CD4-positive, alpha-beta T cell treated with Interleukin-12 subunit alpha and Interleukin-12 subunit beta, for 1 hour (primary cell): ENCODE data around the gene FOXP1.

Experiments used
- DNase-seq: peaks from one replicate; pipeline ENCODE4 v3.0.0-alpha.2; 2020

FOXP1 gene

DNA sequence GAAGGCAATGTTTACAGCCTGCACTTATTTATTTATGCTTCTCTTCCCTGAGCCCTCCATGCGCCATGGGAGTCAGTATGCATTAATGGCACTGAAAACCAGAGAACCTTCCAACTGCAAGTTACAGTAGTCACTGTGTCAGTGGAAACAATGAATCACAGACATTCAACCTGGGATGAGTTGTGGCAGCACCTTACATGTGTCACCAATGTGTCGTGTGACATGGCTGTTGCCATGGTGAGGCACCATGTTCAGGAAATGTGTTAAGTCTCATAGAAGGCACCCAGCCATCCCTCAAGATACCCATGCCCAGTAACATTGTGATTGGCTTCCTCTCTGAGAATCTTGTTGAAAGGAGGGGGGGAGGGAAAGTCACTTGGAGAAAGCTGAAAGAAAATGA lies 105.0 kb downstream of the FOXP1 start:
- peak; percentile 48 for DNase-seq

DNA sequence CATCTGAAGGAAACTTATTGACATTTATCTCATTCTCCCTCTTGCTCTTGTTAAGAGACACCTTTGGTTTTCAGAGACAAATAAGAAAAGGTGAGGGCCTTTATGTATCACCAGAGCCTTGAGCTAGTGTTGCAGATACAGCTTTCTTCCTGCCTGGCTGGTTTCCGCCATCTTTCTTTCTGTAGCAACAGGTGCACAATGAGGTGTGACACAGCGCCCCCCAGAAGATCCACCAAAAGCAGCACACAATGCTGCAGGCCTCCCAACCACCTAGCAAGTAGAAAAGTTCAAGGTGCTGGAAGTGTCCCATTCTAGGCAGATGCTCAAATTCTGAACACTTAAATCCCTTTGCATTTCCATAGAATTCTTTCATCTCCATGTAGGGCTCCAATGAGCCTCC lies 106.6 kb downstream of the FOXP1 start:
- DNase-seq: no peak

DNA sequence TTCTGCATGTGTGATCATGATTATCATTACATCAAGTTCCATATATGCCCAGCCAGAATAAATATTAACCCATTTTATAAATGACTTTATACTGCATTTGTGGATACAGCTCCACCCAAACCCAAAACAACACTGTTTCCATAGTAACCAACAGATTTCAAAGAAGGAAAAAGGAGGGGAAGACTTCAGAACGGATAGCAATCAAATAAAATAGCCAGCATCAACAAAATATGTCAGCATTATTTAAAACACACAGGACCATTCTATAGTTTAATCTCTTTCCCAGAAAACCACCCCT lies 114.4 kb downstream of the FOXP1 start:
- no peak for DNase-seq

DNA sequence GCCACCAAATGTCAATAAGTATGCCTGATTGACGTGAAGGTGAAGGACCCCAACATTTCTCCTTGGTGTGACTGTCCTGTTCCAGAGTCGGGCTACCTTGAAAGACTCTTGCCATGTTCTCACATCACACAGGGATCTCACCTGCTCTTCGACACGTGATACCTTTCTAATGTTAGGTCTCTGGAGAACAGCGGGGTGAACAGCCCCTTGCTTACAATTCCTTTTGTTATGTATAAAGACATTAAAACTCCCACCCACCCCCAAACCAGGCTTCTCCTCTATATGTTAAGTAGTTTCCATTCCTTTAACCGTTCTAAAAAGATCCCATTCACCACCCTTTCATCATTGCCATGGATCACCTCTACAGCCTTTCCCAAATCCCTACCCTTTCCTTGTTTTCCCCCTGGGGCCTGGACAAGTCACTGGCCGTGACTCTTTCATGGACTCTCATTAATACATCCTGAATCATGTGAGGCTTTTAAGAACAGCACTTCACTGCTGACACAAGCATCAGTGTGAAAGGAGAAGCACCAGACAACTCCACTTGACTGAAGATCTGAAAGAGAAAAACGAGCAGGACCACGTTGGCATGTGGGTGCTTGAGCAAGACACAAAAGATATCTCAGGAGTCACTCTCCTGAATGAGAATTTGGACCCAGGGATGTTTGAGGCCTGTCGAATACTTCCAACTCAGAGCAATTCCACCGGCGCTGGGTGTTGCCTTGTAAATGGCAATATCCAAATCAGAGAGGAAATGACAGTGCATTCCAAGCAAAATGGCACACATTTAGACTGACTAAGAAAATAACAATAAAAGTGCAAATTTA lies 115.0 kb downstream of the FOXP1 start:
- no peak for DNase-seq

DNA sequence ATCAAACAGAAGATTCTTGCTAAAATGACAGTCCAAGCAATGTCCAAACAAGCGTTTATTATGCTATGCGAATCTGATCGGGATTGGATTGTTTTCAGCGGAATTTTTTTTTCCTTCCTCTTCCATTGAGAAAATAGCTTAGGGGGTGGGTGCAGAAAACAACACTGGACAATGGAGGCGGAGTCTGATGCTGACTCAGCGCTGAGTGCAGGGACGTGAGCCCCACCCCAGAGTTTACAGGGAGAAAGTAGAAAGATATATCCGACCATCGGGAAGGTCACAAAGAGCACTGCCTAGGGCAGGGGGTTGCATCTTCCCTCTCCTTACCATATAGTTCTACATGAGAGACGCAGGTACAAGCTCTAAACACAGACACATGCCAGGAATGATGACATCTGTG lies 117.0 kb downstream of the FOXP1 start:
- no peak for DNase-seq

DNA sequence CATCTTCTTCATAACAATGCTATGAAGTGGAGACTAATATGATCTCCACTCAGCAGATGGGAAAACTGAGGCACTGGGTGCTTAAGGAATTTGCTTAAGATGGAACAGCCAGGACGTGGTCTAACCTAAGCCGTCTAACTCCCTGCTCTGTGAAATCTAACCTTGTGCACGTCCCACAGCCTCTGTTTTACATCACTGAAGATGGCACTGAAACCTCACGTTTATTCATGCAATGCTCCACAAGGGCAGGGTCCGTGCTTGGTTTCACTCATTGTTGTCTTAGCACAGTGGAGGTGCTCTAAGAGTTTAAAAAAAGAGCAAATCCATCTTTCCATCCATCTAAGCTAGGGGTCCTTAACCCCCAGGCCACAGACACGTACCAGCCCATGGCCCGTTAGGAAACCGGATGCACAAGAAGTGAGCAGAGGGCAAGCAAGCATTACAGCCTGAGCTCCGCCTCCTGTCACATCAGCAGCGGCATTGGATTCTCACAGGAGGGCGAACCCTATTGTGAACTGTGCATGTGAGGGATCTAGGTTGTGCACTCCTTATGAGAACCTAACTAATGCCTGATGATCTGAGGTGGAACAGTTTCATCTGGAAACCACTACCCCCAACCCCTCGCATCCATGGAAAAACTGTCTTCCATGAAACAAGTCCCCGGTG lies 118.0 kb downstream of the FOXP1 start:
- DNase-seq: no peak

DNA sequence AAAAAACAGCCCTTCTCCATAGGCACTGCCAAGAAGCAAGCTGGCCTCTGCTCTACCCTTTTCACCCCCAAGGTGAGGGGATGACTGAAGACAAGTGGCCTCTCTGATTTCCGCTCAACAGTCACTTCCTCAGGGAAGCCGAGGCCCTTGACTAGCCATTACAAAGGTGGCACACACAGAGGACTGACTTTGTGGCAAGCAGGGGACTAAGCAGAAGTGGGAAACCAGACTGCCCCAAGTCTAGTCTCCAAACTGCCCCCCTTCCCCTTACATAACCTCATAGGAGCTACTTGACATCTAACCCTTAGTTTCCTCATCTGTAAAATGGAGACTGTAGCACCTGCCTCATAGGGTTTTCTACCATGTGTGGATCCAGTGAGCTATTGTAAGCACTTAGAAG lies 118.9 kb downstream of the FOXP1 start:
- no peak for DNase-seq

DNA sequence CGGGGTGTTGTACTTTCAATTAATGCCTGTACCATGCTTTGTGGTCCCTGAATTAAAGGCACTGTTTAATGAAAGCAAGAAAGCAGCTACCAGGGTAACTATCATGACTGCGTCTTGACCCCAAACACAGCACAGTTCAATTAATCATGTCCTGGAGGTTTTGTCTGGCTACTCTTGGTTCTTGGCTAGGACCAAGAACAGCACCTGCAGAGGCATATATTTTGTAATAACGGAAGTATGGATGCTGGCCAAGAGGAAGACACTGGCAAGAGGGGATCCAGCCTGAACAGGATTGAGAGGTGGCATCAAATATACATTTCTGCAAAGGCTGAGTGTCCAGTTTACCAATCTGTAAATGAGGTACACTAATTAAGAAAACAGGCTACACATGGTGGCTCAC lies 119.9 kb downstream of the FOXP1 start:
- no peak for DNase-seq

DNA sequence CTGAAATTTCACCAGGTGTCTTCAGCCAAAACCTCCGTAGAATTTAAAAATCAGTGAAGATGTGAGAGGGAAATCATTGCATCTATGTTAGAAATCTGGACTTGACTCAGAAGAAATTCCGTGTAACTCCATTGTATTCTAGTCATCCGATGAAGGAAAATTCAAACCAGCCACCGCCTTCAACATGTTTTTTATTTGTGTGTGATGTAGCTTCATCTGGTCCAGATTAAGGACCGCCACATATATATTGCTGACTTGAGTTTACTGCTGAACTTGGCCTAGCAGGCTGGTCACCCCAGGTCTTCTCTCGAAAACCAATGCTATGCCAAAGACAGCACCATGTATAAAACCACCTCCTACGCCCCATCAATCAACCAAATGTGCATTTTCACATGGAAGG lies 120.9 kb downstream of the FOXP1 start:
- no peak for DNase-seq

DNA sequence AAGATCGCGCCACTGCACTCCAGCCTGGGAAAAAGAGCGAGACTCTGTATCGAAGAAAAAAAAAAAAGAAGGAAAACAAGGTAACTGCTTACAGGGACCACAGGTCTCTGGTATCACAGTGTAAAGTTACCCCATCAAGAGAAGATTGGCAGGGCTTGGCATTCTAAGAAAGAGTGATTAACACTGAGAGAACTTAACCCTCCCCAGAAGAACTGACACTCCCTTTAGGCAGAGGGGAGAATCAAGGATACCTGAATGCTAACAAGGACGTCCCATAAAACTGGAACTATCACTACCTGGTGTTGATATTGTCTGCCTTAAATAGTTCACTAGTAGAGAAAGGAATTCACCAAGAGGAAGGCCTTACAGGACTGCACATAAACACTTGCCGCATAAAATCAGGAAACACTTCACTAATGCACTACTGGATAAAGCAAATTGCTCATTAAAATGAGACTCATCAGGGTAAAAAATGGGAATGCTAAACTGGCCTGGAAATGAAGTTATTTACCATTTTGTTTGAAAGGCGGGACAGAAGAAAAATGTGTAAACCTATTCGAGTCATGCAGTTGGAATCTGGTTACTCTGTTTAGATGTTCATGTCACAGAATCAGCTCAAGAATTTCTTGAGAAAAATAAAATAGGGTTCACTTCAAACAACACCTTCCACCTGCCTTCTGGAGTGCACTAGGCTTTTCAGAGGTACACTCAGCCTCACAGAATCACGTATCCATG lies 121.6 kb downstream of the FOXP1 start:
- DNase-seq: no peak

DNA sequence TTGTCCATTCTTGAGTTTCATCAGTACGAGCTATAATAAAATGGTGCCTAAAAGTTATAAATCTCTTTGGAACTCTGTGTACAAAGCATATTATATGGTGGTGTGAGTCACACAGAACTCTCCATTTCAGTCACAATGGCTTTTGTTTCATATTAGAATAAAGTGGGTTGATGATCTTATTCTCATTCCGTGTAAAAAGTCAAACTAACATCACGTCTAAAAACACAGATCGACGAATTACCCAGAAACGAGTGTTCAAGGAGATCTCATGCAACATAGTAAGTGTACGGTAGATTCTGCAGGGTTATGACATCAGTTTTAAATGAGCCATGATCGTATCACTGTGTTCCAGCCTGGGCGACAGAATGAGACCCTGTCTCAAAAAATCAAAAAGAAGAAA lies 122.4 kb downstream of the FOXP1 start:
- DNase-seq: no peak

DNA sequence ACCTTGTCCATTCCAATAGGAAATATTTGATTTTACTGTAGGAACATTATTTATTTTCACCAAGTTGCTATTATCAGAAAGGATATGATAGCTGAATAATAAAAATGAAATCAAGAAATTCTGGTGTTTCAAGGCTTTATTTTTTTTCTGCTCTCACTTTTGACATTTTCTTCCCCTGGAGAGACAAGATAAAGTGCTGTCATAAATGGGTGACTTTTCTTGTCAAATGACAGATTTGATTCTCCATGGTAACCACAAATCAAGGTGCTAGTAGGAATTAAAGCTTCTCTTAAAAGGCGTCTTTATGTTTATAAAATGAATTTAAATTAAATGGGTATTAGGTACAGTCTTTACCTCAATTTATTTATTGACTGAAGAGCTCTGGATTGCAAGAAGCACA lies 124.6 kb downstream of the FOXP1 start:
- no peak for DNase-seq

DNA sequence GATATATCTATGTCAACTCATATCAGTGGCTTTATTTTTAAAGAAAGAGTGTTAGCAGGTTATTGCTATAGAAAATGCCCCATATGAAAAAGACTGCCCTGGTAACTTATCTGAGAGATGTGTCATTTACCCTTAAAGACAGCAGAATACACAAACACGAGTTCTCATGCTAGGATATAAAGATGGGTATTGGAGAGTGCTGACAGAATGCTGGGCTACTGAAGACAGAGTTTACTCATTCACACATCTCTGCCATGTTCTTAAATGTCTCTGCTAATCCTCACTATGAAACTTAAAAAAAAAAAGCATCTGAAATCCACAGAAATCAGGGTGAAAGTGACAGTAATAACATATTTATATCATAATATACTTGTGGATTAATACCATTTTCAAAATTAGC lies 126.7 kb downstream of the FOXP1 start:
- no peak for DNase-seq

DNA sequence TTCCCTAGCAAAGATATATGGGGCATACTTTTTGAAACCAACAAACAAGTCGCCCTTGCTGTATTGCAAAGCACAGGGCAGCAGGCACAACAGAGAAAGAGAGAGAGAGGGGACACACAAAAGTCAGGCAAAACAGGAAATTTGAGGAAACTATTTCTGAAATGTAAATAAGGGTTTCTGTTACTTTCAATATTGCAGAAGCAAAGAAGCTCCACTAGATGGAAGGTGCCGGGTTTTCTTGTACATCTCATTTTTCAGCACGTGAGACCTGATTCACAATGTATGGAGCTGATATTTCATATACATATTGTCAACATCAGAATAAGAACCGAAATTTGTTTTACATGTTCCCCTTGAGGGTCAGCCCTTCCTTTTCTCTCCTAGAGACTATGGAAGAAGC lies 127.4 kb downstream of the FOXP1 start:
- peak; percentile 54 for DNase-seq

DNA sequence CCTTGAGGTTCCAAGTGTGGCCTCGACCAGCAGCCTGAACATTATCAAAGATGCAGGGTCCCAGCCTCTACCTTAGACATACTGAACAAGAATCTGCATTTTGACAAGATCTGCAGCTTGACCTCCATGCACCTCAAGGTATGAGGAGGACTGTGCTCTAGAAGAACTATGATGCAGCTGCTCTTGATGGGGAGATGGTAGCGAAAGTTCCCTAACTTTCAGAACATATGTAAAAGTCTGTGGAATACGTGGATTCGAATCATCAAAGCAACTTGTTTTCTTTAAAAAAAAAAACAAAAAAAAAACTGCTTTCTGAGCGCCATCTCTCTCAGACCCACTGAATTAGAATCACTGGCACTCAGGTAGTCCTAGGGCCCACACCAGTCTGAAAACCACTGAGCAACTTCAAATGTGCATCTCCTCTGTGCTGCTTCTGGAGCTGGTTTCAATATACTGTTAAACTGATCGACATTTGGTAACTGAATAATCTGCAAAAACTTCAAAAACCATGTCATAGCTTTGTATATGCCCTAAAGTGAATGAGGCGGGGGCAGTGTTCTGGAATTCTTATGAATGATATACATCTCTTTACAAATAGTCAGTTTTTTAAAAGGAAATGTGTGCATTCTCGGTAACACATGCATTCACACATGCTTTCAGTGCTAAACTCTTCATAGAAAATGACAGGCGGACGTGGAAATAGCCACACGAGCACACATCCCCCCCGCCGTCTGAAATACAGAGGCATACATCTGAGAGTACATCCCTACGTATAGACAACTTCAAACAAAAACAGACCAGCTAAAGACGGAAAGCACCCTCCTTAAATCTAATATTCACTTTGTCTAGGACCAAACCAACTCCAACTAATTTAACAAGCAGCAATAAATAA lies 128.8 kb downstream of the FOXP1 start:
- peak; percentile 60 for DNase-seq

DNA sequence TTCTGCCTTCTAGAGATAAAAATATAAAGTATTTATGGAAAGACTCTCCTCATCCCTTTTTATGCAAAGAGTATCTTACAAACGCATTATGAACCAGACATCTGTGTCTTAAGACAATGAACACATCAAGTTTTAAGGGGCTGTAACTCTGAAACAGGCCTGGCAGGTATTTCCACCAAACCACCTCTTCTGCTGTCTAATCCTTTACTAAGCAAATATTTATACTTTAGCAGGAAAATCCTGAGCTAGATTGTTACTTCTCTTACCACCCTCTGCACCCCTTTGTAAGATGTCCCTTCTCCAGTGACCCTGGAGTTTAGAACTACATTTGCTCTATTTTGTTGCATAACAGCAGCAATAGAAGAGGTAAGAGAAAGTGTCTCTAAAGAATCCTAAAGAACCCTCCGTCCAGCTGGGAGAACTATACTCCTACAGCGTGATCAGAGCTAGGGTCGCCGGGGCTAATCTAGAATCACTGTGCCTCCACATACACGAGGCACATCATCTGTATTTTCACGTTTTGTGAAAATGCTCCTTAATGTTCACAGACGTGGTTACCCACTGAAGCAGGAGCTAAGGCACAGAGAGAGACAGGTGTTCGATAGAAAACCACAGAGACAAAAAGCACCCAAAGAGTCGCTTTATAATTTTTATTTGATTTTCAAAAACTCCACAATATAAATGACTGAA lies 129.6 kb downstream of the FOXP1 start:
- peak; percentile 49 for DNase-seq

DNA sequence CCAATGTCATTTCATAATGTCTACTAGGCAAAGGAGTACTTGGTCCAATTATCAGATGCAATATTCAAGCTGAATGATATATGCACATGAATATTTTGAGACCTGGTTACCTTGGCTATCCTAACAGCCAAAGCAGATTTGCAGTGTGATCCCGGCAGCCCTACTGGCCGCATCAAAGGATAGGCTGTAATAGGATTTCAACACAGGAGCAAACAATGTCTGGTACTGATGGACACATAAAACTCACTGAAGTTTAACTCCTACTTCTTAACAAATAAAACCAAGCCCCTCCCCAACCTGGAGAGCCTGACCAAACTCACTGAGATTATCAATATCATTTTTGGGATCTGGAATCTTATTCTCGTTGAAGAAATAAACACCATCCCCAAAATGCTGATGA lies 130.2 kb downstream of the FOXP1 start:
- no peak for DNase-seq

DNA sequence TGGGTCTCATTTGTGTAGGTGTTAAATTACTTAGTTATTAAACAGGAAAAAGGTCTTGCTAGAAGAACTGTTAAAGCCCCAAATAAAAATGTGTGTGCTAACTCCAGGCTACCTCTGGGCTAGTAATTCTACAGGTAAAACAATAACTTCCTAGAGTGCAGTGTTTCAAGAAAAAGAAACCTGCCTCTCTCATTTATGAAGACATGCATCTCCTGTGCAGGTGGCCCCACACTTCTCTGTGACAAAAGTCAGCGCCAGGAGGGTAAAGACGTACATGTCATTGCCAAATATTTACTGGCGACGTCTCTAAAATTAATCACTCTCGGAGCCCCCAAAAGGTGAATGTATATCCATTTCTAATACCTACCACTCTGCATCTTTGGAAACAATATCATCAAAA lies 131.7 kb downstream of the FOXP1 start:
- DNase-seq: no peak

DNA sequence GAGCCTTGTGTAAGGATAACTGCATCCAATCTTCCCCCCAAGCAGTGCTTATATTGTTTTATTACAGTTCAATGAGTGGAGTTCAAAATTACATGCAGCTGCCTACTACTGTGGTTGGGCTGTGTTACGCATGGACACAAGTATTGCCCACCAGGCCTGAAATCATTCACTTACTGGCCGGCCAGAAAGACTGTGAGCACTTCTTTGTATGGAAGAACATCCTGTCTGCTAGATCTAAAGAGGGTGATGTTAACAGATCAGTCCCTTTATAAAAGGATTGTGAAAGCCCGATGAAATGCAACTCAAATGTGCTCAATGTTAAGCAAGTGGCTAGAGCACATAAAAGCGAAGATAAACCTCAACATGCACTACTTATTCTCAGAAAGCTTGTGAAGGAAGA lies 132.5 kb downstream of the FOXP1 start:
- DNase-seq: no peak

DNA sequence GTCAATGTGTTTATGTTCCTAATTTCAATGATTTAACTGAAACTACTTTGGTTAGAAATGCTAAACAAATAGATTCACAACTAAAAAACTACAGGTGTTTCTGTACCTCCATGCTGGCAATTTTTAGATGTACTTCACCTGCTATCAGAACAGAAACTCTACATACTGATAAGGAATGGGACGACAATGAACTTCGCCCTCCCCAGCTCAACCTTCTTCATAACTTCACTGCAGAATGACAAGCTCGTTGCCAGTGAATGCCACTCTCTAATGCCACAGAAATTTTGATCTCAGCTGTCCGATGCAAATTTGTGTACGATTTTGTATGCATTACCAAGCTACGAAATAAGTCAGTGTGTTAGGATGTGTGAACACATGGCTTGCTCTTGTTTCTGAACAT lies 133.4 kb downstream of the FOXP1 start:
- DNase-seq: no peak

DNA sequence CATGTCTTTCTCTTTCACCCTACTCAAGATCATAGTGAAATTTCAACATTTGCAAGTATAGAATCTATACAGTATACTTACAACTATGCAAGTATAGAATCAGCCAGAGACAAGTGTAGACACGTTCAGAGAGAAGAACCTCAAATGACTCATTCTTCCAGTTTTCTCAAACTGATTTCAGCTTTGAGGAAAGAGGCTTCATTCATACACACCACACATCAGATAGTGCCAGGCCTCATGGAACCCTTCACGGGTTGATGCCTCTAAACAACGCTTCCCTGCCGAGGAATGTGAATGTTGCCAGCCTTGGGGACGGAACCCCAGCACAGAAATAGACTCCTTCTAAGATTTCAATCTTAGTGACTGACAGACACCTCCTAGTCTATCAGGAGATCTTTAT lies 135.7 kb downstream of the FOXP1 start:
- DNase-seq: no peak

DNA sequence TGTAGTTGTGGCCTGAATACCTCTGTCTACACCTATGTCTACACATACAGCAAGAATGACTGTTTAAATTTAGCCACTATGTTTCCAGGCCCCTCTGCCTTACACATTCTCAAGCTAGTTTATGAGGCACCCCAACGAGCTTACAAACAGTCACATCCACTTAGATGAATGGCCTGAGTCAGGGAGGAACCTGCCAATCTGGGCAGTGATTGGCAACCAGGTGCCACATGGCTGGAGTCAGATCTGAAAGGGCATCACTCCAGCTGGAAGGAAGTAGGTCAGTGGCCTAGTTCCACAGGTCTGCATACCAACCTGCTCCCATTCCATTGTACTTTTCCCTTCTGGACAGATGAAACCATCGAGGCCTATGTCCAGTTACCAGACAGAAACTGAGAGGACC lies 136.3 kb downstream of the FOXP1 start:
- DNase-seq: no peak

DNA sequence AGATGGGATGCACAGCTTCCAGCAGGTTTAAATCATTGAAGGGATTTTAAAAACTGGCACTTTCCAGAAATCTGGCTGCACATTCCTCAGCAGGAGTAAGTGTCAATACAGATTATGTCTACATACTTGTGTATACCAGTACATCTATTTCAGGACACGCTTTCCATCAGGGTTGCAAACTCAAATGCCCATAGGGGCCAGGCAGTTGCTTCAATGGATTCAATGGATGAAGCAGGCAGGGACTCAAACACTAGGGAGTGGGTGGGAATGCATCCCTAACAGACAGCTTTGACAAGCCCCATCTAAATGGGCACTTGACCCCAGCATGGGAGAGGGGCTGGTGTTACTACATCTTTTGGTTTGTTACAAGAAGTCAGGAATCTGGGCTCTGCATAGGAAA lies 136.8 kb downstream of the FOXP1 start:
- no peak for DNase-seq
